NK-92 treated with Interleukin-12 subunit alpha and Interleukin-12 subunit beta, amount 100 ng/mL, for 24 hours (cell line): ENCODE data around the gene TMEM242.

Experiments
- DNase-seq: peaks from one replicate; lab custom pipeline; 2025; lab: John Stamatoyannopoulos, UW

Gene TMEM242

DNA sequence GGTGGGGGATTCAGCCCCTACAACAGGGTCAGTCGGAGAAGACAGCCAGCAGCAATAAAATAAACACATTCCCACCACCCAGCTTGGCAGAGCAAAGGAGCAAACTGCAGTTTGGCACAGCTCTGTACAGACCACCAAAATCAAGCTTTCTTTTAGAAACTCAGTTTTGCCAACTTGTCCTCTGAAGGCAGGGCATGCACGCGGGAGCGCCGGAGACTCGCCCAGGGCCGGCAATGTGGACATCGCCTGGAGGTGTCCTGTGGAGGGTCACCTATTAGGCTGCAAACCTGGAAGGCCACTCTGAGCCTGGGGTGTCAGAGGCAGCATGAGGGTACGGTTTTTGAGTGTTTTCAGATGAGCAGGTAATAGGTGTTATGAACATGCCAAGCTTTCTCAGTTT is 34.7 kb downstream of the TMEM242 start:
- no peak for DNase-seq

DNA sequence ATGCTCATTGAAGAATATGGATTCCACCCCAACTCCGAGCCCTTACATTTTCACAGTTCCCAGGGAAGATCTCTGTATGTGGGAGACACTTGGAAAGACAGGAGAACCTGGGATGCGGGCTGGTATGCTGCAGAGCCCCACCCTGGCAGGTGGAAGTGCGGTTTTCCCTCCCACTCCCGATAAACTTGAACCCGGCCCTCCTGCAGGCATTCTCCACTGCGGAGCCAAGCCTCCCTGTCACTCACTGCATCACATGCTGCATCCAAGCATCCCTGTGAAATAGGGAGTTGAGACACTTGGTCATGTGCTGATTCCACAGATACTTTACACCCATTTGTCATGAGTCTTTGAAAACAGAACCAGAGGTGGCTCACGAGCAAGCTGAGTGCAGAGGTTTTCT is 35.4 kb downstream of the TMEM242 start:
- no peak for DNase-seq

DNA sequence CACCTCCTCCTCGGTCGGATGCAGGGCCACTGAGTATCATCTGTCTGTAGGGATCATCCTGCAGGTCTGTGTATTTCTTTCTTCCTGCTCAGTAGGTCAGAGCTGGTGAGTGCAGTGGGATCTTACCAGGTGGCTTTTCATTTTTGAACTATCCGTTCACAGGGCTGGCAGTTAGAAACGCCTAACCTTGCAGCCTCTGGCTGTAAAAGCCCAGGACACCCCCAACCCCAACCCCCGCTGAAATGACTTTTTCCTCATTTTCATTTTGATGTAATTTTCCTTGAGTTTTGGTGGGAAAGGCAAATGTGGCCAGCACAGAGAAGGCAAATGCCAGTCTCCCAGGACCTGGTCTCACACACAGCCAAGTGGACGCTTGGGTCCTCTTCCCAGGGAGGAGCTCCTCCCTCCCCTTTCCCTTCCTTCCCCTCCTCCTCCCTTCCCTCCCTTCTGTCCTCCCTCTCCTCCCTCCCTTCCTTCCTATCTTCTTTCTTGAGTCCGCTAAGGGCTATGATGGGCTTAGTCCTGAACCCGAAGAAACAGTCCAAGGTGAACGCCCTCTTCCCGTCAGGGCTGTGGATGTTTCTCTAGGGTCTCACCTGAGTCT is 36.0 kb downstream of the TMEM242 start:
- no peak for DNase-seq

DNA sequence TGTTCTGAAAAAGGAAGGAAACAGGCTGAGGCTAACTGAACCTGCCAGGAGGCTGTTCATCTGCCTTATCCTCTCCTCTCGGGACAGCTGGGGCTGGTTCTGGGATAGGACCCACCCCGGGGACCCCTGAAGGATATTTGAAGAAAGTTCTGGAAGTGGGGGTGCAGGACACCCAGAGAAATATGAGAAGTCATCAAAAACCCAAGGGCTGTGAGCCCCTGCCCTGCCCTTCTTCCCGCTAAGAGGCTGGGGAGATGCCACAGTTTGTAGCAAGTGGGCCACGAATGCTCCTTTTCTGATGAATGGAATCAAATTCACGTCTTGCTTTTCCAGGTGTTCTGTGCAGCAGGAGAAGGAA is 37.9 kb downstream of the TMEM242 start:
- DNase-seq = no peak

DNA sequence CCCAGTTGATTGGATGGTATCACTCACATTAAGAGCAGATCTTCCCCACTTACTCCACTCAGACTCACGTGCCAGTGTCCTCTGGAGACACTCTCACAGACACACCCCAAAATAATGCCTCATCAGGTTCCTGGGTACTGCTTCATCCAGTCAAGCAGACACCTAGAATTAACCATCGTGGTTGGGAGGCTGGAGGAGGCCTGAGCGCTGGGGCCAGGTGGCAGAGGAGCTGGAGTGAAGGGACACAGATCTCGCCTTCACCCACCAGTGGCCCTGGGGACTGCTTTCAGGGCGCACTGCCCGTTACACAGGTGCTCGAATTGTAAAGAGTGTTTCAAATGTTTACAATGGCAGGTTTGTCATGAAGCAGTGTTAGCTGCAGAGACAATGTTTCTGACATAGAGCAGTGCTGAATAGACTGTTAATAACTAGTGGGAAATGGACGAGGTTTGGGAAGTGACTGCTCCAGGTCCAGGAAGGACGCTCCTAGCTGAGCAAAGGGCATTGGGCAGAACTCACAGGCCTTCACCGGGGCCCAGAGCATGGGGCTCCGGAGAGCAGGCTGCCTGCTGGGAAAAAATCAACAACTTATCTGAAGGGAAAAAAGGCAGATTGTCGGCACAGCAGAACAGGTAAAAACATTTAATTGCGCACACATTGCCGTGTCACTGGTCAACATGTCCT is 38.4 kb downstream of the TMEM242 start:
- no peak for DNase-seq

DNA sequence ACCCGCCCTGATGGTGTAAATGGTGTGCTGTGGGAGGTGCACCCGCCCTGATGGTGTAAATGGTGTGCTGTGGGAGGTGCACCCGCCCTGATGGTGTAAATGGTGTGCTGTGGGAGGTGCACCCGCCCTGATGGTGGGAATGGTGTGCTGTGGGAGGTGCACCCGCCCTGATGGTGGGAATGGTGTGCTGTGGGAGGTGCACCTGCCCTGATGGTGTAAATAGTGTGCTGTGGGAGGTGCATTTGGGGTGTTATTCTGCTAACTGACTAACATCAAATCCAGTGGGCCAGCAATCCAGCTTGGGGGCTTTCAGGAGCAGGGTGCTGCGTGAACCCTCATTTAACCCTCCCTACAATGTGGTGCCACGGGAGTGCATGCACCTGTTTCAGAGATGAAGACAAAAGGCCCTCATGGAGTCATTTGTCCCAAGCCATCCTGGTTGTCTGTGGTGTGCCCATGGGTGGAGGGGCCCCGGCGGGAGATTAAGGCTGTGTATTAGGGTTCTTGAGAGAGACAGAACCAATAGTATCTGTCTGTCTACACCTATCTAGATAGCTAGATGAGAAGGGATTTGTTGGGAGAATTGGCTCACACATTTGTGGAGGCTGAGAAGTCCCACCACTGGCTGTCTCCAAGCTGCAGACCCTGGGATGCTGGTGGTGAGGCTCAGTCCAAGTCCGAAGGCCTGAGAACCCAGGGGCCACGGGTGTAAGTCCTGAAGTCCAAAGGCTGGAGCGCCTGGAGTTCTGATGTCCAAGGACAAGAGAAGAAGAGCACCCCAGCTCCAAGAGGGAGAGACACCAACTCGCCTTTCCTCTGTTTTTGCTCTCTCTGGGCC is 39.2 kb downstream of the TMEM242 start:
- DNase-seq = no peak

DNA sequence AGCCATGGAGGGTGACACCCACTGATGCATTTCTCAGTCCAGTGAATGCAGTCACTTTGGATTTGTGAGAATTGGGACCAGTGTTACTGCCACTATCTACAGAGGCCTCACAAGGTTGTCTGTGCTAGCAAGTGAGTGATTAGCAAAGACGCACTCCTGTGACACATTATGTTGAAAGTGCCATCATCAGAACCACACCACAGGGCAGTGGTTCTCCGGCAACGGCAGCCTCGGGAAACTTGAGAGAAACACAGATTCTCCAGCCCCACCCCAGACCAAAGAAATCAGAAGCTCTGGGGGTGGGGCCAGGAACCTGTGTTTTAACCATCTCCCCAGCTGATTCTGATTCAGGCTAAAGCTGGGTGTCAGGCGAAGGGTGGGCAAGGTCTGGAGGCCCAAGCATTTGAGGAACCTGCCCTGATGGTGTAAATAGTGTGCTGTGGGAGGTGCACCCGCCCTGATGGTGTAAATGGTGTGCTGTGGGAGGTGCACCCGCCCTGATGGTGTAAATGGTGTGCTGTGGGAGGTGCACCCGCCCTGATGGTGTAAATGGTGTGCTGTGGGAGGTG is 39.9 kb downstream of the TMEM242 start:
- DNase-seq = no peak

DNA sequence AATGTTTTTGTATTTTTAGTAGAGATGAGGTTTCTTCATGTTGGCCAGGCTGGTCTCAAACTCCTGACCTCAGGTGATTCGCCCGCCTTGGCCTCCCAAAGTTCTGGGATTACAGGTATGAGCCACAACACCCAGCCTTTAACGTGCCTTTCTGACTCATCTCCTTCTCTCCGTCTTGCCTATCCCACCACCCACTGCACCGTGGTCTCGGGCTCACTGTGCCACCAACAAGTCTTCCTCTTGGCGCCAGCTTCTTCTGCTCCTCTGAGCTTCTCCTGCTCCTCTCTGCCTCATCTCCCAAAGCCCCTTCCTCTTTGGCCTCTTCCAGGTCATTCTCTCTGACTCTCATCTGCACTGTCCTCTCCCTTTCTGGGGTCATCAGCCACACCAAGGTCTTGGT is 41.0 kb downstream of the TMEM242 start:
- no peak for DNase-seq

DNA sequence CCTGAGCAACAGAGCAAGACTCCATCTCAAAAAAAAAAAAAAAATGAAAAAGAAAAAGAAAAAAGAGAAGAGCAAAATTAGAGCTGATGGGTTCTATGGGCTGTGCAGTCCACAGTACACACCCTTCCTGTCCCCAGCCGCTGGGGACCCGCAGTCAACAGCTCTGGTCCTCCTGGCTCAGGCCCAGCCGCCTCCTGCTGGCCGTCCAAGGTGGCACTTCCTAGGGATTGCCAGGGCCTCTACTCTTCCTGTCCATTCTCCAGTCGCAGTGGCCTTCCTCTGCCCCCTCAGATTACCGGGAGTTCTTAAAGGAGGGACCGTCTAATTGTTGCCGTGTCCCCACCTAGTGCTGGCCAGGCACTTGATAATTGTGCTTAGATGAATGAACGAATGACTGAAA is 41.7 kb downstream of the TMEM242 start:
- DNase-seq = no peak

DNA sequence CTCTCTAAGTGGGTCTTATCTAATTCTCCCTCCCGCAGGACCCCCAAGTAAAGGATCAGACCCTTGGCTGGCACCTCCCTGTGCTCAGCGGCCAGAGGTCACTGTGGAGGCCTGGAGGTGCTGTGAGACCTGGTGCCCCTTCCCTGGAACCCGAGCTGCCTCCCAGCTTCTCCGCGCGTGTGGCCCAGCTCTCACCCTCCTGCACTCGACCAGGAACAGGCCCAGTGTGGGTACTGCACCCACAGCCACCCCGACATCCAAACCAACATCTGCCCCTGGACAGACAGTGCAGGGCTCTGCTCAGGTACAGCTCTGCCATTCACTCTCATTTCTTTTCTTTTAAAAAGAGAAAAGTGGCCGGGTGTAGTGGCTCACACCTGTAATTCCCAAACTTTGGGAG is 42.4 kb downstream of the TMEM242 start:
- no peak for DNase-seq

DNA sequence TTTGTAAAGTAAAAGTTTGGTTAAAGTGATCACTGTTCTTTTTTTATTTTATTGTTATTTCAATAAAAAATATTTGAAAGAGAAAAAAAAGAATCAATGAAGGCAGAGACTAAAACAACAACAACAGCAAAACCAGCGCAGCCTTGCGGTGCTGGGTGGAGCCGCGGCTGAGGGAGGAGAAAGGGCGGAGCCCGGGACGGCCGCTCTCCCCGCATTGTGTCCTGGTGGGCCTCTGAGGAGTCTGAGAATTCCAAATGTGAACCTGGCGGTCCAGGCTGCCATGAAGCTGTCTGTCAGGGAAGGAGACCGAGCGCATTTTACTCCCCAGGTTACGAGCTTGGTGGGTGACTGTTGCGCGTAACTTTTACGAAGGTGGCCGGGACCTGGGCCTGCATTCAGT is 43.2 kb downstream of the TMEM242 start:
- DNase-seq = no peak

DNA sequence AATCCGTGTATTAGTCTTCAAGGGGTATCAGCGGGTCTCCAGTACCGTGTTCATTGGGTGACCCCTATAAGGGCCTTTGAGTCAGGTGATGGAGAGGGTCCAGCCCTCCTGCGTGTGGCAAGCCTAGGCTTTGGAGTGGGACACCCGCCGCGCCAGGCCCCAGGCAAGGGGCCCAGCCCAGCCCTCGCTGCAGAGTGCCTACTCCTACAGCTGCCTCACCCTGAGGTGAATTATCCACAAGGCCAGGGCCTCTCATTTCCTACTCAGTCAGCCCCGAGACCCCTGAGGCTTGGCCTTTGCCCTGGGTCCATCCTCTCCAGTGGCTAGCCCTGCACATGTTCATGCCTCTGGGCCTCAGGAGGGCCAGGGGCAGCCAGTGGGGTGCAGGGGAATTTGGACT is 45.1 kb downstream of the TMEM242 start:
- no peak for DNase-seq

DNA sequence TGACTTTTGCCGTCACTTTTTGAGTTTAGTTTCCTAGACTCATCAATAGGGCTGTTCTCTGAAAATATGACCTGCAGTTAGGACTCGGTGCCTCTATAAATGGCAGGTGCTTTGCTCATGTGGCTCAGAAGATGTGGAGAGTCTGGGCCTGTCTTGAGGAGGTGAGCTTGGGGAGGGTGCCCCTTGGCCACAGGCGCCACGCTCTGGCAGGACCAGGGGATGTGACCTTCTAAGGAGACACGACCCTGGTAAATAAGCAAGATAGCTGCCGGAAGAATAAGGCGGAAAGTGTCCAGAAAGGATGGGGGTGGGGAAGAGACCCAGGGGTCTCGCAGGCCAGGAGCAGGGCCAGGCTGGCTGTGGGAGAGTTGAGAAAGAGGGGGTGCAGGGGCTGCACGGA is 46.6 kb downstream of the TMEM242 start:
- no peak for DNase-seq

DNA sequence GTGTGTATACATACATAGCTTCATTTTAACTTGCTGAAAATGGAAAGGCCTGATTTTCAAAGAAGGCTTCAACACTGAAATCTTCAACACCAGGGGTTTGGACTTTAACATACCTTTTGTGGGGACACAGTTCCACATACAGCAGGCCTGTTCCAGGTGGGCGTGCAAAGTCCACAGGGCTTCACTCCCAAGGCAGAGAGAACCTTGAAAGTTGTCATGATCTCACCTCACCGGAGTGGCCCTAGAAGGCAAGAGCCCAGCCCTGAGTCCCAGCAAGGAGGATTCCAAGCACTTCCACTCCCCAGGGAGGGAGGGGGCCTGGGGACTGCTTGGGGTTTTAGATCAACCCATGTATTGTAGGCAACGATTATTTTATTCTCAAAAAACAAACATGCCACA is 47.2 kb downstream of the TMEM242 start:
- no peak for DNase-seq

DNA sequence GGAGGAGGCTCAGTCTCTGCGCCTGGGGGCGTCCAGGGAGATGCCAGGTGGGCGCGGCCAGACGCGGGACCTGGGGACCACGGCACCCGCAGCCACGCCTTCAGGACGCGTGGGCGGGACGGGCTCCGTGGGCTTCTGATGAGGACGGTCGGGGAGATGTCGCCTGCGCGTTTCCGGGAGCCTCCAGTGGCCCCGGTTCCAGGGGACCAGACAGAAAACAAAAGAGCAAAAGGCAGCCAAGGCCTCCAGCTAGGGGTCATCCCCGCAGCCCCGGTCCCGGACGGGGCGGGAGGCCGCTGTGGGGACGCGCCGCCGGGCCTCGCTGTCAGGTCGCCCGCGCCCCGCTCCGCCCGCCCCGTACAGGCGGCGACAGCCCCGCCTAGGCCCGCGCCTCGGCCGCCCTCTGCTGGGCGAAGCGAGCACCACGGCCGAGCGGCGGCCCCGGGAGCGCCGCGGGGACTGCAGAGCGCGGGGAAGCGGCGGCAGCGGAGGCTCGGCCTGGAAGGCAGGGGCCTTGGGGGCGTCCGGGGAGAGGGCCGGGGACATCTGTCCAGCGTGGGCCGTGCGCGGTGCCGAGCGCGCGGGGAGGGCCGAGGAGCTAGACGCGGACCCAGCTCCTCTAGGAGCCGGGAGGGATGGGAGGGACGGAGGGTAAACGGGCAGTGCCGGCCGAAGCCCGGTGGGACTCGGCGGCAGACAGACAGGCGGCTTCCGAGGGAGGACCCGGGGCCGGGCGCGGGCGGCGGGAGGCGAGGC is 48.7 kb downstream of the TMEM242 start:
- peak; percentile 20 for DNase-seq

DNA sequence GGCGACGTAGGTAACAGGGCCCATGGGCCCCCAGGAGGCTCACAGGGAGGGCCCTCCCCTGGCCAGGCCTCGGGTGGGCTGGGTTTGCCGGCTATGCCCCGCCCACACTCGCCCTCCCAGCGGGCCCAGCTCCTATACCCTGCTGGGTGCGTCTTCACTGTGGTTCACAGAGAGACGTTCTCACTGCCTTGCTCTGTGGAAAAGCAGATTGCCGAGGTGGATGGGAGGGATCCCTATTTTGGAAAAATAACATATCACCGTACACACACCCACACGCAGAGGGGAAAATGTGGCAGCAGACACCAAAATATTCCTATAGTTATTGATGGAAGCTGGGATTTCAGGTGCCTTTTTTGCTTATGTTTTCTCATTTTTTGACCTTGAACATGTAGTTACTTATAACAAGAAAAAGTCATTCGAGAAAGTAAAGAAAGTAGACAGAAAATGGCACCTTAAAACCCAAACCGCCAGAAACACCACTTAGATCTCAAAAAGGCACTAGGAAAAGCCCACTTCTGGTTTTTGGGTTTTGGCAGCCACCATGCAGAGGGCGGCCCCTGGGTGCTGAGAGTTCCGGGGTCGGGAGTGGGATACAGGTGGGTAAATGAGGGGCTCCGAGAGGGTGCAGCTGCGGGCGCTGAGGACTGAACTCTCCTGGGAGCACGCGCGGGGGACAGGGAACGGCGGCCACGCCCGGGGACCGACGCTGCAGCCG is 49.4 kb downstream of the TMEM242 start:
- DNase-seq = no peak

DNA sequence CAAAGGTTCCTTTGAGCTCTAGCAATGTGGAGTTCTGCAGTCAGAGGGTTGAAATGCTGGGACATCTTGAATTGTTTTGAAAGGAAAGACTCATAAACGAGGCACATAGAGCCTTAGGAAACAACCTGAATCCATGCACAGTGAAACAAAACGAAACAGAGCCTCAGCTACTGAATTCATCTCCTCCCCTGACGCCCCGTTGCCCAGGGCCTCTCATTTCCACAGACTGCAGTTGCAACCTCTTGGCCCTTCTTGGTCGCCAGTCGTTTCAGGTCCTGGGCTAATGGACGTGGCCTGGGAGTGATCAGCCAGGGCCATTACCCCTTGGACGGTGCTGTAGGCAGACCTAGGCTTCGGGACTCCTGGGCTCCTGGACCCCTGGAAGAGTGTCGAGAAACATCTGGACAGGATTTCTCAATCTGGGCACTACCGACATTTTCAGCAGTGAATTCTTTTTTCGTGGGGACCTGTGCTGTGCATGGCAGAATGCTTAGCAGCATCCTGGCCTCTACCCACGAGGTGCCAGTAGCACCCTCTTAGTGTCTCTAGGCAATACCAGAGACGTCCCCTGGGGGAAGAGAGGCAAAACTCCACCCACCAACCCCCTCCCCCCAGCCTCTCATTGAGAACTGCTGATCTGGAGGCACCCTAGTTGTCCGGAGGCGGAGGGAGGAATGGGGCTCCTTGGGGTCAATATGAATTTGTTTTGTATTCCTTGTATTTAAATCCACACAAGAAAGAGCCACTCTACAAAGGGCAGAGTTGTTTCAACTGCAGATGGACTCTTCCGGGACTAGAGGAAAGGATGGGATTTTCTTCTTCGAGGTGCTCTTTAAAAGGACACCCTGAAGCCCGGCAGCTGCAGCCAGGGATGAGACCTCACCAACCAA is 50.2 kb downstream of the TMEM242 start:
- no peak for DNase-seq

DNA sequence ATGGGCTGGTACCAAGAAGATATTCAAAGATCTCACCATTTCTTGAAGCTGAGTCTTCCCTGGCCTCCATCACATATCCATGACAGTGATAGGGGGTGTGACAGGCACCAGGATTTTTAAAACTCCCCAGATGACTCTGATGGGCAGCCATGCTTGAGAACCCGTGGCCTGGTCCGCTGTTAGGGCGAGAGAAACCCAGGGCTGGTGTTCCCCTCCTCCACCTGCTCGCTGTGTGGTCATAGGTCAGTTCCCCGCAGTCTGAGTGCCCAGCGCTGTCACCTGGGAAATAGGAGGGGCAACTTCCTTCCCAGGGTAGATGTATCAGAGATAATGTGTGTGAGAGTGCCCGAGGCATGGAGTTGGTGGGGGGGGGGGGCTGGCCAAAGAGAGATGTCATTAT is 50.9 kb downstream of the TMEM242 start:
- no peak for DNase-seq

DNA sequence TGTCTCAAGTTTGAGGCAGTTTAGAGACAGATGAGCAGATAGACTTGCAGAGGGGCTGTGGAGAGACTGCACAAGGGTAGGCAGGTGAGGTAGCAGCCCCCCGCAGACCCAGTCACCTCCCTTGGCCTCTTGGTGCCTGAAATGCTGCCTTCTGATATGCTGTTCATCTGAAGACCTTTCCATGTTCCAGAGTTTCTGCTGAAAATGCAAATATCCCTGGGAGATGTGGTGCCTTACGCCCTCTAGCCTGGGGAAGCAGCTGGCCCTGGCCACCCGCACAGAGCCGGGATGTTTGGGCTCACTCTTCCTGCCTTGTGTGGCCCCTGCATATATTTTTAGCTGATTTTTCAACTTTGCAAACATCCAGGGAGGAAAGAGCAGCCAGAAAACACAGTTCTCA is 51.4 kb downstream of the TMEM242 start:
- DNase-seq = no peak

DNA sequence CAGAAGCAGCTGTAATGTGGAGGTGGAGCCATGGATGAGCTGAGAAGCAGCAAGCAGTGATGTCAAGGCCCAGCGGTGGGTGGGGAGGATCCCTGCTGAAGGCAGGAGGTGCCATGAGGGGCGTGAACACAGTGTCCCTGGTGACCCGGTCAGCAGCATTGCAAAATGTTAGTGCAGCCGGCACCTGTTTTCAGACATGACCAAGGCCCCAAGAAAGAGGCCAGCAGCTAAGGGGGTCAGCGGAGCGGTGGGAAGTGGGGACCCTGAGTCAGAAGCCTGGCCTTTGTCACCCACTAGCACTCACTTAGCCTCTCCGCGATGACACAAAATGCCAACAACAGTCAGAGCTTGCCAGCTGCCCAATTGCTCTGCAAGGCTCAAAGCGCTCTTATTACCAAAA is 51.9 kb downstream of the TMEM242 start:
- no peak for DNase-seq

DNA sequence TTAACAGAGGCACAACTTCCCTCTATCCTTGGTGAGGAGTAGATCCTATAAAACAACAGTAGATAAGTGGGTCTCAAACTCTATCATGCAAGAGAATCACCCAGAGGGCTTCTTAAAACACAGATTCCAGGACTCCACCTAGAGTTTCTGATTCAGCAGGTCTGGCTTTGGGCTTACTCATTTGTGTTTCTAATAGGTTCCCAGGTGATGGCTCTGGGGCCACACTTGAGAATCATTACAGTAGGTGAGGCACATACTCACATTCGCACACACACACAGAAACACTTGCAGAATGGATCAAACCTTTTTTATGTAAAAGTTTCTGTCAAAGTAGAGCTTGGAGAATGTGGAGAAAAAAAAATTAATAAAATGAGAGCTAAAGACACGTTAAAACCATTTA is 52.4 kb downstream of the TMEM242 start:
- DNase-seq = no peak
